ENCODE measurements around the gene PHYHD1. TPM values are rescaled to one million over a fixed set of nuclear protein-coding genes. Genes with fewer than 3 reads are reported as not detected.

Gene PHYHD1
- total and polyA plus RNA-seq, 2 of the 13 experiments (the other 11 are each of a cell fraction or from before 2014, with no cell fraction given), result 10.6 to 25.3 TPM

- TF ChIP-seq PAXIP1 (CRISPR knock-in tag; conservative IDR thresholded peaks at IDR 0.05), result no peak
- TF ChIP-seq PATZ1 (CRISPR knock-in tag; IDR thresholded peaks at IDR 0.05), result peak; percentile 44; the same call in 1 of the 2 replicates
- no peak for TF ChIP-seq SCMH1 (CRISPR knock-in tag; IDR thresholded peaks at IDR 0.05; ENCODE audit: borderline replicate concordance)
- TF ChIP-seq FOSL2 (CRISPR knock-in tag; IDR thresholded peaks at IDR 0.05), result peak; percentile 94
- peak in 1 of 2 experiments; percentile 35; a peak in 1 of 4 replicates for TF ChIP-seq EP300 (IDR thresholded peaks at IDR 0.05; ENCODE audit: low read depth in 2 of 2, low read length in 2 of 2)
- peak; percentile 40; the same call in 1 of the 2 replicates for TF ChIP-seq EP300 (CRISPR knock-in tag; IDR thresholded peaks at IDR 0.05; ENCODE audit: borderline replicate concordance)
- 0 out of 2 replicates have a peak, but pooled peaks have one; percentile 14 for TF ChIP-seq SALL1 (CRISPR knock-in tag; IDR thresholded peaks at IDR 0.05)
- no peak for TF ChIP-seq GTF3A (CRISPR knock-in tag; conservative IDR thresholded peaks at IDR 0.05)
- 0 out of 2 replicates have a peak, but pooled peaks have one; percentile 11 for TF ChIP-seq YEATS4 (CRISPR knock-in tag; IDR thresholded peaks at IDR 0.05; ENCODE audit: borderline replicate concordance)
- no peak for TF ChIP-seq ZNF512 (CRISPR knock-in tag; IDR thresholded peaks at IDR 0.05)
- peak; percentile 40; the same call in 1 of the 2 replicates for TF ChIP-seq TIGD3 (CRISPR knock-in tag; IDR thresholded peaks at IDR 0.05; ENCODE audit: borderline replicate concordance)
- no peak for TF ChIP-seq ZNF672 (CRISPR knock-in tag; IDR thresholded peaks at IDR 0.05)
- no peak for TF ChIP-seq HNF1B (CRISPR knock-in tag; IDR thresholded peaks at IDR 0.05)
- TF ChIP-seq, protein P1, sequence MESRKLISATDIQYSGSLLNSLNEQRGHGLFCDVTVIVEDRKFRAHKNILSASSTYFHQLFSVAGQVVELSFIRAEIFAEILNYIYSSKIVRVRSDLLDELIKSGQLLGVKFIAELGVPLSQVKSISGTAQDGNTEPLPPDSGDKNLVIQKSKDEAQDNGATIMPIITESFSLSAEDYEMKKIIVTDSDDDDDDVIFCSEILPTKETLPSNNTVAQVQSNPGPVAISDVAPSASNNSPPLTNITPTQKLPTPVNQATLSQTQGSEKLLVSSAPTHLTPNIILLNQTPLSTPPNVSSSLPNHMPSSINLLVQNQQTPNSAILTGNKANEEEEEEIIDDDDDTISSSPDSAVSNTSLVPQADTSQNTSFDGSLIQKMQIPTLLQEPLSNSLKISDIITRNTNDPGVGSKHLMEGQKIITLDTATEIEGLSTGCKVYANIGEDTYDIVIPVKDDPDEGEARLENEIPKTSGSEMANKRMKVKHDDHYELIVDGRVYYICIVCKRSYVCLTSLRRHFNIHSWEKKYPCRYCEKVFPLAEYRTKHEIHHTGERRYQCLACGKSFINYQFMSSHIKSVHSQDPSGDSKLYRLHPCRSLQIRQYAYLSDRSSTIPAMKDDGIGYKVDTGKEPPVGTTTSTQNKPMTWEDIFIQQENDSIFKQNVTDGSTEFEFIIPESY (CRISPR knock-in tag; IDR thresholded peaks at IDR 0.05), result peak; percentile 90
Measured at GRCh38 chr9:128912270-128912853, 8.4 kb upstream of the PHYHD1 start (continued).
